Endothelial cell of umbilical vein (primary cell): ENCODE results near the gene SELPLG. TPM values are rescaled to one million over a fixed set of nuclear protein-coding genes. Genes with fewer than 3 reads are reported as not detected.

ENCODE experiments used
- BruUV-seq: library from RNA; stranded (reverse); fragments of 400-500 nt; replicated peaks from 2 replicates; lab custom pipeline; 2021; lab: Mats Ljungman, UMichigan
- CTCF ChIA-PET: fragments of 300-600, 350-600 bp; sonication (Branson Sonifier 250); formaldehyde crosslinking; loops from one replicate; lab custom pipeline; 2021; ENCODE audit warnings: antibody characterized with exemption, inconsistent platforms; lab: Charles Lee
- POLR2A ChIA-PET: fragments of 300-600, 350-600 bp; sonication (Branson Sonifier 250); formaldehyde crosslinking; loops from one replicate; lab custom pipeline; 2021; ENCODE audit warnings: antibody characterized with exemption, inconsistent platforms; lab: Charles Lee
- DNase-seq: peaks from one replicate; pipeline ENCODE4 v3.0.0-alpha.2; 2011; ENCODE audit warnings: low read depth, low spot score
- FAIRE-seq: peaks from 2 replicates; lab custom pipeline; 2011; peaks lifted over from hg19 to GRCh38; lab: Jason Lieb, UNC
- H2AFZ ChIP-seq: 2 replicates; pipeline ENCODE4 v1.6.0; 2012; ENCODE audit warnings: low read depth, low read length, control low read depth, inconsistent platforms
- H3K27ac ChIP-seq: 2 replicates; pipeline ENCODE4 v1.5.1; 2011; ENCODE audit warnings: low read depth, mild to moderate bottlenecking, control low read depth, low read length, moderate library complexity; ENCODE audit not compliant: insufficient read depth
- H3K27me3 ChIP-seq, 2 experiments: 2 replicates each; pipeline versions ENCODE4 v1.6.0 to v1.6.1; 2011; ENCODE audit warnings: low read length in 2 of 2, mixed read lengths in 1 of 2; ENCODE audit not compliant: control insufficient read depth in 2 of 2, insufficient read depth in 2 of 2
- H3K36me3 ChIP-seq, 2 experiments: 2 replicates in 1 of 2; 3 replicates in 1 of 2; pipeline ENCODE4 v1.5.1; 2011; ENCODE audit warnings: low read length in 2 of 2, mild to moderate bottlenecking in 1 of 2, moderate library complexity in 1 of 2; ENCODE audit not compliant: control insufficient read depth in 2 of 2, insufficient read depth in 2 of 2; ENCODE audit errors: extremely low read depth in 1 of 2
- H3K4me1 ChIP-seq: 3 replicates; pipeline ENCODE4 v1.5.1; 2011; ENCODE audit warnings: mild to moderate bottlenecking, low read length; ENCODE audit not compliant: control insufficient read depth, insufficient read depth; ENCODE audit errors: extremely low read depth
- H3K4me2 ChIP-seq: 2 replicates; pipeline ENCODE4 v1.6.1; 2011; ENCODE audit warnings: low read length, control low read depth, mixed read lengths; ENCODE audit not compliant: insufficient read depth
- H3K4me3 ChIP-seq, 3 experiments: fragments of 200-600 bp in 1 of 3; sonication (generic), shearing (Covaris generic) in 1 of 3; replicated peaks in 1 of 3; 2 replicates each; pipeline ENCODE4 v1.5.1; 2011 to 2016; ENCODE audit warnings: control low read depth in 3 of 3, low read length in 3 of 3, mild to moderate bottlenecking in 2 of 3, inconsistent platforms in 1 of 3, low read depth in 1 of 3, moderate library complexity in 1 of 3; ENCODE audit not compliant: insufficient read depth in 1 of 3
- H3K79me2 ChIP-seq: 2 replicates; pipeline ENCODE4 v1.6.0; 2012; ENCODE audit warnings: low read length, inconsistent platforms; ENCODE audit not compliant: control insufficient read depth, insufficient read depth
- H3K9ac ChIP-seq: replicated peaks from 2 replicates; pipeline ENCODE3; 2011; ENCODE audit warnings: low read length, control low read depth; ENCODE audit not compliant: insufficient read depth; ENCODE audit errors: extremely low read depth
- H3K9me1 ChIP-seq: replicated peaks from 3 replicates; pipeline ENCODE4 v1.6.0; 2011; ENCODE audit warnings: mild to moderate bottlenecking, low read length; ENCODE audit not compliant: control insufficient read depth, insufficient read depth; ENCODE audit errors: extremely low read depth
- H3K9me3 ChIP-seq: replicated peaks from 2 replicates; pipeline ENCODE4 v1.5.1; 2012; ENCODE audit warnings: low read length, inconsistent platforms; ENCODE audit not compliant: control insufficient read depth, insufficient read depth
- H4K20me1 ChIP-seq: replicated peaks from 2 replicates; pipeline ENCODE3; 2011; ENCODE audit warnings: mild to moderate bottlenecking, low read length; ENCODE audit not compliant: control insufficient read depth, insufficient read depth; ENCODE audit errors: extremely low read depth
- CTCF ChIP-seq, 2 donors: IDR thresholded peaks; 1 replicate in 1 of 2; 2 replicates in 1 of 2; pipeline ENCODE4 v1.5.1; 2011; ENCODE audit warnings: low read length in 2 of 2, mild to moderate bottlenecking in 2 of 2, moderate library complexity in 2 of 2, control low read depth in 1 of 2, inconsistent platforms in 1 of 2, low read depth in 1 of 2; ENCODE audit not compliant: insufficient read depth in 1 of 2; ENCODE audit errors: extremely low read depth in 1 of 2
- EZH2 ChIP-seq: IDR thresholded peaks from 2 replicates; pipeline ENCODE4 v1.6.1; 2012; ENCODE audit warnings: borderline replicate concordance, low read depth, mild to moderate bottlenecking, moderate library complexity, low read length, inconsistent platforms; ENCODE audit not compliant: severe bottlenecking
- FOS ChIP-seq: IDR thresholded peaks from 2 replicates; pipeline ENCODE4 v1.6.1; 2011; ENCODE audit warnings: mild to moderate bottlenecking, low read length, moderate library complexity, borderline replicate concordance; ENCODE audit not compliant: insufficient read depth
- GATA2 ChIP-seq: IDR thresholded peaks from 2 replicates; pipeline ENCODE4 v1.7.0; 2011; ENCODE audit warnings: low read depth, mild to moderate bottlenecking, moderate library complexity, mixed read lengths, low read length; ENCODE audit not compliant: insufficient read length, insufficient read depth
- JUN ChIP-seq: IDR thresholded peaks from 2 replicates; pipeline ENCODE4 v1.6.1; 2011; ENCODE audit warnings: borderline replicate concordance, low read depth; ENCODE audit not compliant: insufficient read length, insufficient read depth
- MAX ChIP-seq: IDR thresholded peaks from 2 replicates; pipeline ENCODE4 v1.6.1; 2011; ENCODE audit not compliant: insufficient read depth, insufficient read length
- MYC ChIP-seq: IDR thresholded peaks from one replicate; pipeline ENCODE4 v1.6.1; 2011; ENCODE audit warnings: mild to moderate bottlenecking, low read depth, low read length
- POLR2A ChIP-seq: IDR thresholded peaks from 2 replicates; pipeline ENCODE4 v1.6.1; 2012; ENCODE audit warnings: low read depth, mild to moderate bottlenecking, control low read depth, low read length
- POLR2AphosphoS5 ChIP-seq: IDR thresholded peaks from 2 replicates; pipeline ENCODE4 v1.6.1; 2012; ENCODE audit warnings: low read depth, mild to moderate bottlenecking, control low read depth, low read length, moderate library complexity; ENCODE audit not compliant: insufficient read depth
- dilution Hi-C: fragments of 300-500 bp; cut with MboI; formaldehyde crosslinking; loops from one replicate; pipeline ENCODE4 v1.15.0; 2019; ENCODE audit warnings: low sequenced_read_pairs; ENCODE audit not compliant: extremely low pct_ligation_motif_present
- intact Hi-C: fragments of 100-400 bp; cut with micrococcal nuclease; formaldehyde crosslinking; loops from one replicate; pipeline ENCODE4 v1.10.0; 2022
- polyA plus RNA-seq, 4 experiments: library from polyadenylated mRNA; depleted of rRNA in 3 of 4; stranded (reverse) in 3 of 4; unstranded in 1 of 4; fragments of >200 nt; gene quantifications; 2 replicates each; pipeline versions ENCODE4 v1.2.1 to v1.2.3, GENCODE V29; 2011 to 2012; ENCODE audit warnings: missing spikeins in 1 of 4
- total RNA-seq: library from RNA; stranded (reverse); gene quantifications from 2 replicates; pipeline ENCODE4 v1.2.3, GENCODE V29; 2021

Gene SELPLG
- total and polyA plus RNA-seq, 2 donors (not counting 3 experiments of a cell fraction or from before 2014, with no cell fraction given), result 1.0 to 1.2 TPM

DNA sequence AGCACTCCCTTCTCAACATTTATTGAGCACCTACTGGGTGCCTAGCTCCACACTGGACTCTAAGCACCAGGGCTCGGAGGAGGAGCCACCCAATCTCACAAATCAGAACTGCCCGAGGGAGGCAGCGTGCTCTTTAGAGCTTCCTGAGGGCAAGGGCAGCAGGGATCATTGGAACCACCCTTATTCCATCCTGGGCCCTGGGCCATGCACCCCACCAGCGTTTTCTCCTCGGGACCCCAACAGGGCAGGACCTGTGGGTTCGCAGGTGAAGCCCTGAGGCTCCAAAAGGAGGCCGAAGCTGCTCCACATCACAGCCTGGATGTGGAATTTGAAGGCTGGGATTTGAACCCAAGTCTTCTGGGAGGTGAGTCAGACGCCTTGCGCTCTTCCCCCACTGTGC lies 51.2 kb downstream of the SELPLG start:
- Histone ChIP-seq H3K4me3 (no peak overlapping the region), H3K9me3 (no peaks in the 10 kb centered on the region), H3K9me1 (no peaks in the 10 kb centered on the region), H3K9ac (no peak overlapping the region), H2AFZ (no peak overlapping the region), H3K4me1 (no peaks in the 10 kb centered on the region), H3K36me3 (no peaks in the 10 kb centered on the region), H3K27ac (no peak overlapping the region), H3K27me3 (no peaks in the 10 kb centered on the region), H3K4me2 (no peak overlapping the region), H4K20me1 (no peaks in the 10 kb centered on the region), H3K79me2 (no peaks in the 10 kb centered on the region)
- intact Hi-C loops, result no loop called here
- DNase-seq (no peak), FAIRE-seq (no peak)
- dilution Hi-C loops, result no loop called here
- POLR2A ChIA-PET, result interaction anchor here (0.5 kb wide), 1 partner anchor 19 kb away, joined by 3 read pairs; no protein-coding TSS in a partner anchor
- CTCF ChIA-PET, result no interaction called here
- no TSS peak for BruUV-seq
- TF ChIP-seq JUN (no peak), MYC (no peak), FOS (no peak), POLR2A (no peak), EZH2 (no peak), MAX (no peak)

DNA sequence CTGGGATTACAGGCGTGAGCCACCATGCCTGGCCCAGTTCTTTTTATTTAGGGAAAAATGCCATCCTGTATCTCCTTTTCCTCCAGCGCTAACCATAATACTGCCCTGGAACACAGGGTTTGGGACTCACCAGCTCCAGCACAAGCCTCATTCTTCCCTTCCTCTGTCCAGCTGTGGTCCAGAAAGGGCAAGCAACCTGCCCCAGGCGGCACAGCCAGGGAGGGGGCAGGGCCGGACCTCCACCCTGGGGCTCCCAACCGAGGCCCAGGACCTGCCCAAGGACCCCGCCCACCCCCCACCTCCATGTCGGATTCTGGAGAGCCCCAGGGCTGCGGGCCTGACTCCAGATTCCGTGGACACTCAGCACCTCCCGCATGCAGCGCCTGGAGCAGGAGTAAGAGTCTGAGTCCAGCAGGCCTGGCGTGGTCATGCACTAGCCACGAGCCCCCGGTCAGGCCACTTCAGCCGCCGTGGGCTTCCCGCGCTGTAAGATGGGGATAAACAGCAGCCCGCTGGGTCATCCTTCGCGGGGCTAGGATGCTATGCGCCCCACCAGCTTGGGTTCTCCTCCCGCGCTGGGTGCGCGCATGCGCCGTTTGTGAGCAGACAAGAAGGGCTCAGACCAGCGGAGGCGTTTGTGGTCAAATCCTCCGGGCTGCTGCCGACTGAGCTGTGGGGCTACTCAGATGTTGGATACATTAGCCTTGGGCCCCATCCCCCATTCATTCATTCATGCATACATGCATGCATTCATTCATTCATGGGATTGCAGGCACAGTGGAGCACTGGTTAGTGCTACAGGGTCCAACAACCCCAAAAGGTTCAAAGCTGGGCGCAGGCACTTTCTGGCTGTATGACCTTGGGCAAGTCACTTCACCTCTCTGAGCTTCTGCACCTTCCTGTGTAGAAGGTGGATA lies 52.1 kb downstream of the SELPLG start:
- no peak for TF ChIP-seq MYC
- no peak for TF ChIP-seq MAX
- TF ChIP-seq JUN, result no peak
- no peak for TF ChIP-seq FOS
- TF ChIP-seq CTCF (IDR thresholded peaks at IDR 0.05; ENCODE audit: extremely low read depth in 1 of 2, insufficient read depth in 1 of 2, low read depth in 1 of 2, low read length in 2 of 2), result no peak
- TF ChIP-seq POLR2A, result no peak
- TF ChIP-seq POLR2AphosphoS5, result no peak
- no peak for TF ChIP-seq EZH2
- no peak for TF ChIP-seq GATA2
- ChIA-PET POLR2A (no interaction called here), CTCF (no interaction called here)
- Histone ChIP-seq H3K4me3 (no peak overlapping the region), H3K27me3 (no peaks in the 10 kb centered on the region), H3K36me3 (no peaks in the 10 kb centered on the region), H3K9me3 (no peaks in the 10 kb centered on the region), H3K4me2 (no peak overlapping the region), H3K79me2 (no peaks in the 10 kb centered on the region), H2AFZ (no peak overlapping the region), H4K20me1 (no peaks in the 10 kb centered on the region), H3K9me1 (no peaks in the 10 kb centered on the region), H3K4me1 (no peaks in the 10 kb centered on the region), H3K27ac (no peak overlapping the region), H3K9ac (no peak overlapping the region)
- DNase-seq, result no peak
- dilution Hi-C loops, result no loop called here
- intact Hi-C loops, result no loop called here
- no peak for FAIRE-seq
- BruUV-seq, result no TSS peak
